KMS-11 (cell line): ENCODE measurements around the gene KRT77.

Experiments used
- H2AFZ ChIP-seq: fragments of 200-600 bp; sonication (generic); 2 replicates; pipeline ENCODE4 v1.6.1; 2016; ENCODE audit warnings: antibody characterized with exemption, mixed run types, low read depth
- H3K27ac ChIP-seq: fragments of 200-600 bp; sonication (generic); 2 replicates; pipeline ENCODE4 v1.6.1; 2016; ENCODE audit warnings: mild to moderate bottlenecking, mixed run types
- H3K27me3 ChIP-seq: fragments of 200-600 bp; sonication (generic); 2 replicates; pipeline ENCODE4 v1.6.1; 2017; ENCODE audit warnings: mild to moderate bottlenecking, low read depth, mixed run types, moderate library complexity; ENCODE audit not compliant: insufficient read depth
- H3K36me3 ChIP-seq: fragments of 200-600 bp; sonication (generic); 2 replicates; pipeline ENCODE4 v1.6.1; 2017; ENCODE audit warnings: mild to moderate bottlenecking, mixed run types; ENCODE audit not compliant: insufficient read depth
- H3K4me1 ChIP-seq: fragments of 200-600 bp; sonication (generic); 2 replicates; pipeline ENCODE4 v1.6.1; 2016; ENCODE audit warnings: mild to moderate bottlenecking, low read depth, mixed run types; ENCODE audit not compliant: poor library complexity, severe bottlenecking
- H3K4me2 ChIP-seq: fragments of 200-600 bp; sonication (generic); 2 replicates; pipeline ENCODE4 v1.7.0; 2016; ENCODE audit warnings: mild to moderate bottlenecking, mixed run types
- H3K4me3 ChIP-seq: fragments of 200-600 bp; sonication (generic); IDR thresholded peaks from 2 replicates; pipeline ENCODE4 v1.6.1; 2017; ENCODE audit warnings: low read depth, low read length, mixed read lengths; ENCODE audit not compliant: insufficient read depth
- H3K79me2 ChIP-seq: fragments of 200-600 bp; sonication (generic); 2 replicates; pipeline ENCODE4 v1.6.1; 2016; ENCODE audit warnings: low read depth, mixed run types; ENCODE audit not compliant: insufficient read depth
- H3K9ac ChIP-seq: fragments of 200-600 bp; sonication (generic); 2 replicates; pipeline ENCODE4 v1.6.1; 2016; ENCODE audit warnings: mild to moderate bottlenecking, mixed run types
- H4K20me1 ChIP-seq: fragments of 200-600 bp; sonication (generic); 2 replicates; pipeline ENCODE4 v1.6.1; 2016; ENCODE audit warnings: mild to moderate bottlenecking, mixed run types; ENCODE audit not compliant: insufficient read depth
- TF ChIP-seq, protein P1 (sequence below): fragments of 200-600 bp; sonication (generic); conservative IDR thresholded peaks from 2 replicates; pipeline ENCODE4 v1.6.1; 2017; ENCODE audit warnings: low read depth, mild to moderate bottlenecking, antibody characterized with exemption, low read length, moderate library complexity, mixed read lengths

Gene KRT77

DNA sequence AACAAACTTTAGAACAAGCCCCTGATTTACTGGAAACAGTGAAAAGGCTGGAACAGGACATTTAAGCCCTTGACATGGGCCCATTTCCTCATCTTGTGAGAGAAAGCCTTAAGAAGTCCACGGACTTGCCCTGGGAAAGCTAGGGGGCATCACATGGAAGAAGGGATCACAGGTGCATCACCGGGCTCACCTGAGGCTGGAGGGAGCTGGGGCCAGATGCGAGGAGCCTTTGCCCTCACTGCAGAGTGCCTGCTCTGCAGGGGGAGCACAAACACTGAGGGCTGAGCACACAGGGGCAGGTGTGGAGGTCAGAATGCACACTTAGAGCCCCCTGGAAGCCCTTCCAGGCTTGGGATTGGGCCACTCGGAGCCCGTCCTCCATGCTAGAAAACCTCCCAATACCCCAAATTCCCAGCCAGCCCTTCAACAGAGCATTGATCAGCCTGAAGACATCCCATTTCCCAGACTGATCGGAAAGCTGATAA, 17.9 kb downstream of the KRT77 start:
- no peaks in the 10 kb centered on the region for H3K4me1 ChIP-seq
- peaks cover 54% of the 10 kb centered on the region for H3K27me3 ChIP-seq
- TF ChIP-seq, protein P1, sequence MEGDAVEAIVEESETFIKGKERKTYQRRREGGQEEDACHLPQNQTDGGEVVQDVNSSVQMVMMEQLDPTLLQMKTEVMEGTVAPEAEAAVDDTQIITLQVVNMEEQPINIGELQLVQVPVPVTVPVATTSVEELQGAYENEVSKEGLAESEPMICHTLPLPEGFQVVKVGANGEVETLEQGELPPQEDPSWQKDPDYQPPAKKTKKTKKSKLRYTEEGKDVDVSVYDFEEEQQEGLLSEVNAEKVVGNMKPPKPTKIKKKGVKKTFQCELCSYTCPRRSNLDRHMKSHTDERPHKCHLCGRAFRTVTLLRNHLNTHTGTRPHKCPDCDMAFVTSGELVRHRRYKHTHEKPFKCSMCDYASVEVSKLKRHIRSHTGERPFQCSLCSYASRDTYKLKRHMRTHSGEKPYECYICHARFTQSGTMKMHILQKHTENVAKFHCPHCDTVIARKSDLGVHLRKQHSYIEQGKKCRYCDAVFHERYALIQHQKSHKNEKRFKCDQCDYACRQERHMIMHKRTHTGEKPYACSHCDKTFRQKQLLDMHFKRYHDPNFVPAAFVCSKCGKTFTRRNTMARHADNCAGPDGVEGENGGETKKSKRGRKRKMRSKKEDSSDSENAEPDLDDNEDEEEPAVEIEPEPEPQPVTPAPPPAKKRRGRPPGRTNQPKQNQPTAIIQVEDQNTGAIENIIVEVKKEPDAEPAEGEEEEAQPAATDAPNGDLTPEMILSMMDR = no peak
- H3K9ac ChIP-seq = no peak overlapping the region
- no peak overlapping the region for H3K4me2 ChIP-seq
- no peaks in the 10 kb centered on the region for H3K79me2 ChIP-seq
- no peak overlapping the region for H3K27ac ChIP-seq
- H4K20me1 ChIP-seq = no peaks in the 10 kb centered on the region
- H3K4me3 ChIP-seq = no peak overlapping the region
- H2AFZ ChIP-seq = no peak overlapping the region
- H3K36me3 ChIP-seq = no peaks in the 10 kb centered on the region

DNA sequence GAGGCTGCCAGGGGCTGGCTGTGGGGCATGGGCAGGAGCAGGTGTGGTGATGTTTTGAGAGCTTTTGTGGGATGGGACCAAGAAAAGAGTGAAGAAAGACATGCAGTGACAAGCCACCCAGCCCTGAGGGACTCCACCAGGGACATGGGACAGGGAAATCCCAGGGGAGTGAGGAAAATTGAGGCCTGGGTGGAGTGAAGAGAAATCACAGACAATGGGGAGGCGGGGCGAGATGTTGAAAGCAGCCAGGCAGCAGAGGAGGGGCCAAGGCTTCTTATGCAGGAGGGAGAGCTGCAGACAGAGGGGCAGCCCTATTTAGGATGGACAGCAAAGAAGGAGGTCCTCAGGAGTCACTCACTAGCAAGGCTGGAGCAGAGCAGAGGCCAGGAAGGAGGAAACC, 18.9 kb downstream of the KRT77 start:
- H3K36me3 ChIP-seq = no peaks in the 10 kb centered on the region
- H3K27me3 ChIP-seq = peaks cover 46% of the 10 kb centered on the region
- TF ChIP-seq, protein P1 = no peak
- H4K20me1 ChIP-seq = no peaks in the 10 kb centered on the region
- no peak overlapping the region for H3K4me3 ChIP-seq
- no peaks in the 10 kb centered on the region for H3K79me2 ChIP-seq
- no peaks in the 10 kb centered on the region for H3K4me1 ChIP-seq
- H2AFZ ChIP-seq = no peak overlapping the region
- no peak overlapping the region for H3K9ac ChIP-seq
- no peak overlapping the region for H3K4me2 ChIP-seq
- H3K27ac ChIP-seq = no peak overlapping the region

DNA sequence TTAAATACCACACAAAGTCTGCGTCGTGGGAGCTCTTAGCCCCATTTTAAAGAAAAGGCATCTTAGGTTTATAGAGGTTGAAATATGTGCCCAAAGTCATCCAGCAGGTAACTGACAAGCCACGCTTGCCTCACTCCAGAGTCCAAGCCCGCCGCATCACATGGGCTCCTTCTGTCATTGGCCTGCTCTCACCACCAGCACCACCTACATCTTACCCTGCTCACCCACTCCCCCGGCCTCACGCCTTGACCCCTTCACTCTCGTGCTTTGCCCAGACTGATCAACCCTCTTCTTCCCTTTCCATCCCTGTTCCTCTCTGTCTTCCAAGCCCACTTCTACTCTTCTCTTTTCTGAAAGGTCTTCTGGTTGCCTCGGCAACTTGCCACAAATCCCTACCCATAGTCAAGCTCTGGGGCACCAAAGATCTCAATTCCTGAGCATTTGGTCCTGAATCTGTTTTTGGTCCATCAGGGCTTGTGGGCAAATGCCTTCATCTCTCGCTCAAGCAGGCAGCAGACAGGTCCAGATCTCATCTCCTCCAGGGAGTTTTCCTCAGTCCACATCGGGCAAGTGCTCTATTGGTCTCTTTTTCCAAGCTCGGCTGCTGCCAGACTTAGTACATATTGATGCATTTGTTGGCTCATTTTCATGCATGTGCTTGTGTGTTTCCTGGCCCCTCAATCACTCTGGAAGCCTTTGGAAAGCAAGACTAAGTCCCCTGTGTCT, 19.6 kb downstream of the KRT77 start:
- H3K27ac ChIP-seq = no peak overlapping the region
- no peaks in the 10 kb centered on the region for H3K36me3 ChIP-seq
- no peak overlapping the region for H3K4me3 ChIP-seq
- no peaks in the 10 kb centered on the region for H3K4me1 ChIP-seq
- H3K4me2 ChIP-seq = no peak overlapping the region
- peaks cover 46% of the 10 kb centered on the region for H3K27me3 ChIP-seq
- H2AFZ ChIP-seq = no peak overlapping the region
- H3K9ac ChIP-seq = no peak overlapping the region
- no peaks in the 10 kb centered on the region for H3K79me2 ChIP-seq
- no peaks in the 10 kb centered on the region for H4K20me1 ChIP-seq
- TF ChIP-seq, protein P1 = no peak

DNA sequence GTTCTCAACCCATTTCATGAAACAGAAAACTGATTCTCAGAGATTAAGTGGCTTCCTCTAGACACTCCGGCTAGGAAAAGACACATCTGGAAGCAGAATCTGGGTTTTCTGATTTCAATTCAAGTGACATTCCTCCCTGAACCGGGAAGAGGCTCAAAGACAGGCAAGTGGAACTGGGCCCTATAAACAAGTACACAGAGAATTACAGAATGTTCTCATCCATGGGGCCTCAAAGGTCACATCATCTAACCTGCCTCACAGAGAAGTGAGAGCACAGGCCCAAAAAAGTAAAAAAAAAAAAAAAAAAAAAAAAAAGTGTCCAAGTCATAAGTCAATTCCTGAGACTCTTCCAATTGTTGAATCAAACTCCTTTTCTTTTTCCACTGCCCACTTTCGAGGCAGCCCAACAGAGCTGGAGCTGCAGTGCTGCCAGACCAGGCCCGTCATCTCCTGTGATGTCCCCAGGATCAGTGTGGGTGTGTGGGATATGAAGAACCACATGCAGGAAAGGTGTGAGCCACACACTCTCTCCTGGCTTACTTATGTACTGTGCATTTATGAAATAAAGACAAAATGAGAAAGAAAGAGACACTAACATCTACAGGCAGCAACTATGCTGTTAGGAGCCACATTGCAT, 20.3 kb downstream of the KRT77 start:
- Histone ChIP-seq H3K9ac (no peak overlapping the region), H3K27ac (no peak overlapping the region), H4K20me1 (no peaks in the 10 kb centered on the region), H2AFZ (no peak overlapping the region), H3K4me3 (no peak overlapping the region), H3K36me3 (no peaks in the 10 kb centered on the region), H3K4me1 (no peaks in the 10 kb centered on the region), H3K79me2 (no peaks in the 10 kb centered on the region), H3K27me3 (peaks cover 45% of the 10 kb centered on the region), H3K4me2 (no peak overlapping the region)
- TF ChIP-seq, protein P1 = no peak
